Liver (tissue), 9 donors: Measurements from ENCODE around the gene HDC. TPM values are rescaled to one million over a fixed set of nuclear protein-coding genes. Genes with fewer than 3 reads are reported as not detected.

Experiments used
- DNase-seq: peaks from one replicate; pipeline ENCODE4 v3.0.0-alpha.2; 2017; ENCODE audit warnings: low spot score
- H3K27ac ChIP-seq, 2 donors: one replicate each; pipeline ENCODE4 v1.7.0; 2013; ENCODE audit warnings: inconsistent platforms in 2 of 2, low read length in 2 of 2, control low read depth in 1 of 2, low read depth in 1 of 2, mild to moderate bottlenecking in 1 of 2
- H3K27me3 ChIP-seq, 4 donors: one replicate each; pipeline versions ENCODE4 v1.6.1 to v1.7.0; 2013; ENCODE audit warnings: low read length in 3 of 4, inconsistent platforms in 1 of 4, mild to moderate bottlenecking in 1 of 4, moderate library complexity in 1 of 4; ENCODE audit not compliant: control insufficient read depth in 4 of 4, insufficient read depth in 4 of 4
- H3K36me3 ChIP-seq, 4 donors: one replicate each; pipeline versions ENCODE4 v1.6.1 to v1.7.0; 2013; ENCODE audit warnings: low read length in 3 of 4, mild to moderate bottlenecking in 3 of 4, low read depth in 1 of 4, moderate library complexity in 1 of 4; ENCODE audit not compliant: control insufficient read depth in 4 of 4, insufficient read depth in 3 of 4
- H3K4me1 ChIP-seq, 4 donors: one replicate each; pipeline versions ENCODE4 v1.6.1 to v1.7.0; 2013; ENCODE audit warnings: low read length in 3 of 4, mild to moderate bottlenecking in 3 of 4, moderate library complexity in 1 of 4; ENCODE audit not compliant: control insufficient read depth in 4 of 4, insufficient read depth in 4 of 4
- H3K4me3 ChIP-seq, 3 donors: one replicate each; pipeline versions ENCODE4 v1.6.1 to v1.7.0; 2013; ENCODE audit warnings: low read length in 3 of 3, control low read depth in 1 of 3, low read depth in 1 of 3, mild to moderate bottlenecking in 1 of 3
- H3K9ac ChIP-seq, 2 donors: one replicate each; pipeline ENCODE4 v1.7.0; 2013; ENCODE audit warnings: low read length in 2 of 2, mild to moderate bottlenecking in 2 of 2, moderate library complexity in 2 of 2, control low read depth in 1 of 2, low read depth in 1 of 2
- H3K9me3 ChIP-seq, 4 donors: one replicate each; pipeline versions ENCODE4 v1.6.1 to v1.7.0; 2013; ENCODE audit warnings: low read length in 3 of 4; ENCODE audit not compliant: control insufficient read depth in 4 of 4
- EGR1 ChIP-seq, 2 donors: IDR thresholded peaks; 2 replicates each; pipeline ENCODE4 v1.6.1; 2016 to 2018; ENCODE audit warnings: antibody characterized with exemption in 2 of 2, low read depth in 2 of 2
- HNF4A ChIP-seq, 2 donors: conservative IDR thresholded peaks; 2 replicates each; pipeline ENCODE4 v1.6.1; 2016; ENCODE audit warnings: antibody characterized with exemption in 2 of 2, mild to moderate bottlenecking in 2 of 2
- HNF4G ChIP-seq: IDR thresholded peaks from 2 replicates; pipeline ENCODE4 v1.6.1; 2016; ENCODE audit warnings: antibody characterized with exemption
- JUND ChIP-seq, 2 donors: IDR thresholded peaks; 2 replicates each; pipeline ENCODE4 v1.6.1; 2016; ENCODE audit warnings: antibody characterized with exemption in 2 of 2
- RXRA ChIP-seq, 2 donors: IDR thresholded peaks; 2 replicates each; pipeline ENCODE4 v1.6.1; 2017 to 2018; ENCODE audit warnings: antibody characterized with exemption in 2 of 2, mild to moderate bottlenecking in 1 of 2
- SP1 ChIP-seq: IDR thresholded peaks from 2 replicates; pipeline ENCODE4 v1.6.1; 2018; ENCODE audit warnings: antibody characterized with exemption, mild to moderate bottlenecking
- YY1 ChIP-seq: IDR thresholded peaks from 2 replicates; pipeline ENCODE4 v1.6.1; 2016; ENCODE audit warnings: antibody characterized with exemption, mild to moderate bottlenecking
- WGBS: extraction: QIAGEN DNeasy Blood & Tissue Kit; methylation state at CpG from one replicate; pipeline ENCODE4 v1.1.7; 2013; 5-methylcytosine and 5-hydroxymethylcytosine counted together
- polyA plus RNA-seq, 2 donors: library from polyadenylated mRNA; stranded (reverse) in 1 of 2; unstranded in 1 of 2; fragments of 200-250 nt in 1 of 2; fragments of >200 nt in 1 of 2; fragmentation: Nextera tagmentation in 1 of 2; extraction: Ambion mirVana in 1 of 2; gene quantifications; one replicate each; pipeline versions ENCODE4 v1.2.1 to v1.2.3, GENCODE V29; 2013 to 2015
- total RNA-seq, 2 donors: library from RNA; depleted of rRNA; stranded (reverse); fragments of >200 nt; gene quantifications; one replicate each; pipeline ENCODE4 v1.2.3, GENCODE V29; 2014
- TF ChIP-seq, protein P1 (sequence below): IDR thresholded peaks from 2 replicates; pipeline ENCODE4 v1.6.1; 2016; ENCODE audit warnings: antibody characterized with exemption, mild to moderate bottlenecking
- donor health status: healthy.
- donor health status: healthy.
- donor health status: healthy.
- donor health status: healthy.
- donor health status: healthy.

HDC gene
- total and polyA plus RNA-seq, 4 donors: 0.07 to 3.0 (median 0.78) TPM

DNA sequence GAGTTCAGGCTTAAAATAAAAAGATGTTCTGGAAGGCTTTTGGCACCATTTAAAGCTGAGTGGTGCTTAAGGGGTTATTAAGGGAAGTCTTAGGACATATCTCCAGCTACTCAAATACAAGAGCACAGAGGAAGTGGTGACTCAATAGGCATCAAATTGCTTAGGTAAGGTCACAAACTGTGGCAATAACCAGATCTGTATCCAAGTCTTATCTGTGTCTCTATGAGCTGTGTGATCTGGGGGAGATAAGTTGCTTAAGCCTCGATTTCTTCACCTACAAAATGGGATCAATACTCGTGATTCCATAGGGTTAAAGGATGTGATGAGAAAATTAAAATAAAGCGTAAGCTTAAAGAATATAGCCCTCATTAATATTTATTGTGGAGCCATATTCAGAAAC, 7.6 kb downstream of the HDC start:
- no peak overlapping the region for H3K4me3 ChIP-seq
- TF ChIP-seq RXRA (IDR thresholded peaks at IDR 0.05): peak in 1 of 2 donors; percentile 30
- TF ChIP-seq HNF4A (conservative IDR thresholded peaks at IDR 0.05): peak in 1 of 2 donors; percentile 3
- TF ChIP-seq, protein P1, sequence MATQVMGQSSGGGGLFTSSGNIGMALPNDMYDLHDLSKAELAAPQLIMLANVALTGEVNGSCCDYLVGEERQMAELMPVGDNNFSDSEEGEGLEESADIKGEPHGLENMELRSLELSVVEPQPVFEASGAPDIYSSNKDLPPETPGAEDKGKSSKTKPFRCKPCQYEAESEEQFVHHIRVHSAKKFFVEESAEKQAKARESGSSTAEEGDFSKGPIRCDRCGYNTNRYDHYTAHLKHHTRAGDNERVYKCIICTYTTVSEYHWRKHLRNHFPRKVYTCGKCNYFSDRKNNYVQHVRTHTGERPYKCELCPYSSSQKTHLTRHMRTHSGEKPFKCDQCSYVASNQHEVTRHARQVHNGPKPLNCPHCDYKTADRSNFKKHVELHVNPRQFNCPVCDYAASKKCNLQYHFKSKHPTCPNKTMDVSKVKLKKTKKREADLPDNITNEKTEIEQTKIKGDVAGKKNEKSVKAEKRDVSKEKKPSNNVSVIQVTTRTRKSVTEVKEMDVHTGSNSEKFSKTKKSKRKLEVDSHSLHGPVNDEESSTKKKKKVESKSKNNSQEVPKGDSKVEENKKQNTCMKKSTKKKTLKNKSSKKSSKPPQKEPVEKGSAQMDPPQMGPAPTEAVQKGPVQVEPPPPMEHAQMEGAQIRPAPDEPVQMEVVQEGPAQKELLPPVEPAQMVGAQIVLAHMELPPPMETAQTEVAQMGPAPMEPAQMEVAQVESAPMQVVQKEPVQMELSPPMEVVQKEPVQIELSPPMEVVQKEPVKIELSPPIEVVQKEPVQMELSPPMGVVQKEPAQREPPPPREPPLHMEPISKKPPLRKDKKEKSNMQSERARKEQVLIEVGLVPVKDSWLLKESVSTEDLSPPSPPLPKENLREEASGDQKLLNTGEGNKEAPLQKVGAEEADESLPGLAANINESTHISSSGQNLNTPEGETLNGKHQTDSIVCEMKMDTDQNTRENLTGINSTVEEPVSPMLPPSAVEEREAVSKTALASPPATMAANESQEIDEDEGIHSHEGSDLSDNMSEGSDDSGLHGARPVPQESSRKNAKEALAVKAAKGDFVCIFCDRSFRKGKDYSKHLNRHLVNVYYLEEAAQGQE: no peak
- WGBS: 79% methylated on average over 3 of the region's 3 CpGs
- H3K9me3 ChIP-seq: no peaks in the 10 kb centered on the region
- no peak overlapping the region for H3K9ac ChIP-seq
- DNase-seq: no peak
- no peak overlapping the region for H3K27ac ChIP-seq
- no peaks in the 10 kb centered on the region for H3K36me3 ChIP-seq
- no peaks in the 10 kb centered on the region for H3K27me3 ChIP-seq
- no peaks in the 10 kb centered on the region for H3K4me1 ChIP-seq

DNA sequence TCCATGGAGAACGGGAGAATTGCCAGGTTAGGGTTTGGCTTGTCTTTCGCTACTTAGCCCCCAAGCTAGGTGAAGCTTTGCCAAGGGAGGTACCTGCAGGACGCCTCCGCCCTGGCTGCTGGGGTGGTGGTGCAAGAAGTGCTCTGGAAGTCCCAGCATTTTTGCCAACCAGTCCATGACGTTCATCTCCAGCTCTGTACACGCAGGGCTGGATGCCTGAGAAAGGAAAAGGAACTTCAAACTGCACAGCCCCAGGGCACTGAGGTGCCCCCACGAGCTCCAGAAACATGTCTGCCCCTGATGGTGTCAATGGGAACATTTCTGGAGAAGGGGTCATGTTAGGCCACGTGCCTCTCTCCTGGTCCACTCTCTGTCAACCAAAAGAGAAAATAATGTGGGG, 8.2 kb downstream of the HDC start:
- H3K27ac ChIP-seq: no peak overlapping the region
- 92% methylated on average over 8 of the region's 8 CpGs for WGBS

DNA sequence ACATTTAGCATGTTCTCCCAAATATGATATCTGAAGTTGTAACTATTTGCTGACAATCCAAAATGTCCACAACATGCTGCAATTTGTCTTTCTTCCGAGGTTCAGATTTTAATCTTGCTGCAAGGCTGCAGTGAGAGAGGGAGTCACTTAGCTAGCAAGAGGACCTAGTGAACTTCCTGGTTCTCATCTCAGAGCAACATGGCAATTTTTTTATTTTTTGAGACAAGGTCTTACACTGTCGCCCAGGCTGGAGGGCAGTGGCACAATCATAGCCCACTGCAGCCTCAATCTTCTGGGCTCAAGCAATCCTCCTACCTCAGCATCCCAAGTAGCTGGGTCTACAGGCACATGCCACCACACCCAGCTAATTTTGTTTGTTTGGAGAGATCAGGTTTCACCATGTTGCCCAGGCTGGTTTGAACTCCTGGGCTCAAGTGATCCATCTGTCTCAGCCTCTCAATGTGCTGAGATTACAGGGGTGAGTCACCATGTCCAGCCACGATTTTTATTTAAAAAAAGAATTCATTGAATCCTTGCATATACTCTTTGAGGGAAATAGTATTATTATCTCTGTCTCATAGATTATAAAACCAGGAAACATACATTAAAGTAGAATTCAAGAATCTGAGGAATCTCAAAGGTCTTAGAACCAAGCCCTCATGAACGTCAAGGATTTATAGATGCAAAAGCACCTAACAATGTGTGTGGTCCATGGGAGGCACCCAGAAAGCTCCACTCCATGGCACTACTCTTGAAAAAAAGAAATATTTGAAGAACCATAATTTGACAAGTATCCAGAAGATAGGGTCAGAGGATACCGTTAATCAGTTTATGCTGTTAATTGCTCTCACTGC, 9.1 kb downstream of the HDC start:
- H3K9ac ChIP-seq: no peak overlapping the region
- H3K4me3 ChIP-seq: no peak overlapping the region
- TF ChIP-seq YY1: no peak
- no peak for TF ChIP-seq JUND (IDR thresholded peaks at IDR 0.05)
- no peak for TF ChIP-seq EGR1 (IDR thresholded peaks at IDR 0.05; ENCODE audit: low read depth in 2 of 2)
- no peak for TF ChIP-seq HNF4A (conservative IDR thresholded peaks at IDR 0.05)
- no peaks in the 10 kb centered on the region for H3K27me3 ChIP-seq
- DNase-seq: peak; percentile 10
- no peaks in the 10 kb centered on the region for H3K36me3 ChIP-seq
- 79% methylated on average over 5 of the region's 5 CpGs for WGBS
- H3K9me3 ChIP-seq: no peaks in the 10 kb centered on the region
- peaks cover under 1 to 2% (median under 1%) of the 10 kb centered on the region in 4 donors for H3K4me1 ChIP-seq
- H3K27ac ChIP-seq: no peak overlapping the region

More for the DNA sequence above, 8.2 kb downstream of the HDC start:
- Histone ChIP-seq H3K4me3 (no peak overlapping the region), H3K9ac (no peak overlapping the region), H3K36me3 (no peaks in the 10 kb centered on the region), H3K27me3 (no peaks in the 10 kb centered on the region), H3K9me3 (no peaks in the 10 kb centered on the region), H3K4me1 (no peaks in the 10 kb centered on the region)
- TF ChIP-seq, protein P1: no peak
- TF ChIP-seq HNF4G (no peak), SP1 (no peak), HNF4A (conservative IDR thresholded peaks at IDR 0.05) (no peak), RXRA (IDR thresholded peaks at IDR 0.05) (no peak)
- peak; percentile 20 for DNase-seq
